IMR-90 (cell line): ENCODE data around the gene SLC29A3. TPM values are rescaled to one million over a fixed set of nuclear protein-coding genes. Genes with fewer than 3 reads are reported as not detected.

Experiments used
- ATAC-seq: fragments of 200-7000 bp; cut with Tn5 transposase; 2 replicates; pipeline ENCODE4 v1.9.1; 2020; ENCODE audit warnings: low read depth, mild to moderate bottlenecking, moderate library complexity
- BruUV-seq: library from RNA; stranded (reverse); fragments of 400-500 nt; replicated peaks from 2 replicates; lab custom pipeline; 2021; lab: Mats Ljungman, UMichigan
- CTCF ChIA-PET: fragments of 300-600 bp; formaldehyde crosslinking; extraction: SDS; loops from one replicate; lab custom pipeline; 2021; ENCODE audit warnings: antibody characterized with exemption; lab: Yijun Ruan, JAX
- POLR2A ChIA-PET: fragments of 300-600 bp; sonication (Branson Sonifier 250); formaldehyde crosslinking; loops from one replicate; lab custom pipeline; 2022; ENCODE audit warnings: antibody characterized with exemption; ENCODE audit not compliant: unreplicated experiment; lab: Charles Lee
- DNase-seq: peaks from one replicate; pipeline ENCODE4 v3.0.0; 2013
- H2AFZ ChIP-seq: replicated peaks from 2 replicates; pipeline ENCODE3; 2013; ENCODE audit warnings: low read length, mild to moderate bottlenecking; ENCODE audit not compliant: poor library complexity
- H2AK5ac ChIP-seq: 2 replicates; pipeline ENCODE4 v1.6.1; 2013; ENCODE audit warnings: low read depth, low read length, inconsistent platforms
- H2AK9ac ChIP-seq: replicated peaks from 2 replicates; pipeline ENCODE3; 2013; ENCODE audit warnings: mild to moderate bottlenecking, low read depth, low read length, moderate library complexity; ENCODE audit not compliant: poor library complexity
- H2BK120ac ChIP-seq: 2 replicates; pipeline ENCODE4 v1.6.1; 2013; ENCODE audit warnings: low read depth, low read length, inconsistent platforms
- H2BK15ac ChIP-seq: 3 replicates; pipeline ENCODE4 v1.6.1; 2013; ENCODE audit warnings: low read depth, low read length, inconsistent platforms
- H2BK20ac ChIP-seq: 2 replicates; pipeline ENCODE4 v1.6.1; 2013; ENCODE audit warnings: low read depth, mild to moderate bottlenecking, inconsistent platforms, low read length, moderate library complexity
- H2BK5ac ChIP-seq: 2 replicates; pipeline ENCODE4 v1.6.1; 2013; ENCODE audit warnings: mild to moderate bottlenecking, low read depth, low read length, inconsistent platforms; ENCODE audit not compliant: poor library complexity, severe bottlenecking
- H3K14ac ChIP-seq: replicated peaks from 2 replicates; pipeline ENCODE4 v1.6.1; 2013; ENCODE audit warnings: low read depth, low read length, inconsistent platforms
- H3K18ac ChIP-seq: 2 replicates; pipeline ENCODE4 v1.6.1; 2013; ENCODE audit warnings: low read depth, low read length, control low read depth
- H3K23ac ChIP-seq: 2 replicates; pipeline ENCODE4 v1.6.1; 2013; ENCODE audit warnings: low read depth, low read length, inconsistent platforms
- H3K27ac ChIP-seq: 2 replicates; pipeline ENCODE4 v1.5.1; 2013; ENCODE audit warnings: mild to moderate bottlenecking, control low read depth, low read length; ENCODE audit not compliant: insufficient read depth
- H3K27me3 ChIP-seq: 2 replicates; pipeline ENCODE4 v1.6.1; 2013; ENCODE audit warnings: low read length; ENCODE audit not compliant: control insufficient read depth, insufficient read depth
- H3K36me3 ChIP-seq: 2 replicates; pipeline ENCODE4 v1.6.1; 2013; ENCODE audit warnings: low read length, mixed read lengths; ENCODE audit not compliant: control insufficient read depth, insufficient read depth
- H3K4ac ChIP-seq: 2 replicates; pipeline ENCODE4 v1.6.1; 2013; ENCODE audit warnings: low read depth, low read length, inconsistent platforms
- H3K4me1 ChIP-seq: 2 replicates; pipeline ENCODE4 v1.6.1; 2013; ENCODE audit warnings: low read length, mixed read lengths; ENCODE audit not compliant: control insufficient read depth, insufficient read depth
- H3K4me2 ChIP-seq: 2 replicates; pipeline ENCODE4 v1.6.1; 2013; ENCODE audit warnings: low read depth, mild to moderate bottlenecking, control low read depth, low read length, moderate library complexity
- H3K4me3 ChIP-seq: 2 replicates; pipeline ENCODE4 v1.5.1; 2013; ENCODE audit warnings: low read depth, mild to moderate bottlenecking, control low read depth, low read length, moderate library complexity; ENCODE audit not compliant: insufficient read depth
- H3K56ac ChIP-seq: 2 replicates; pipeline ENCODE4 v1.6.1; 2013; ENCODE audit warnings: low read length, inconsistent platforms; ENCODE audit not compliant: insufficient read depth; ENCODE audit errors: extremely low read depth
- H3K79me1 ChIP-seq, 2 experiments: 2 replicates each; pipeline ENCODE4 v1.6.1; 2013; ENCODE audit warnings: low read length in 2 of 2, inconsistent platforms in 1 of 2, low read depth in 1 of 2
- H3K9ac ChIP-seq: 2 replicates; pipeline ENCODE4 v1.6.1; 2013; ENCODE audit warnings: low read depth, low read length, control low read depth
- H3K9me1 ChIP-seq: 2 replicates; pipeline ENCODE4 v1.6.1; 2013; ENCODE audit warnings: low read length, inconsistent platforms; ENCODE audit not compliant: insufficient read depth
- H3K9me3 ChIP-seq: 2 replicates; pipeline ENCODE4 v1.6.1; 2013; ENCODE audit warnings: low read length; ENCODE audit not compliant: control insufficient read depth, insufficient read depth
- H4K20me1 ChIP-seq: 2 replicates; pipeline ENCODE4 v1.6.1; 2013; ENCODE audit warnings: low read length, inconsistent platforms; ENCODE audit not compliant: insufficient read depth
- H4K5ac ChIP-seq: 2 replicates; pipeline ENCODE4 v1.6.1; 2013; ENCODE audit warnings: mild to moderate bottlenecking, low read depth, low read length, control low read depth
- H4K8ac ChIP-seq, 2 experiments: 2 replicates each; pipeline ENCODE4 v1.6.1; 2013; ENCODE audit warnings: low read depth in 2 of 2, low read length in 2 of 2, control low read depth in 1 of 2, inconsistent platforms in 1 of 2
- H4K91ac ChIP-seq: 2 replicates; pipeline ENCODE4 v1.6.1; 2013; ENCODE audit warnings: low read depth, low read length, inconsistent platforms; ENCODE audit not compliant: insufficient read depth
- CEBPB ChIP-seq: IDR thresholded peaks from 2 replicates; pipeline ENCODE4 v1.6.1; 2012; ENCODE audit warnings: low read depth, low read length, improper control_type of control experiment
- ELK1 ChIP-seq: fragments of 150-350 bp; IDR thresholded peaks from 2 replicates; pipeline ENCODE4 v1.6.1; 2016; ENCODE audit warnings: low read depth, mild to moderate bottlenecking, low read length, moderate library complexity, borderline replicate concordance
- FOS ChIP-seq: fragments of 150-350 bp; IDR thresholded peaks from 2 replicates; pipeline ENCODE4 v1.6.1; 2016; ENCODE audit warnings: low read depth, low read length
- MAFK ChIP-seq: IDR thresholded peaks from 2 replicates; pipeline ENCODE4 v1.6.1; 2012; ENCODE audit warnings: low read depth, low read length, improper control_type of control experiment
- NFE2L2 ChIP-seq: fragments of 150-350 bp; IDR thresholded peaks from 2 replicates; pipeline ENCODE4 v1.6.1; 2016; ENCODE audit warnings: low read depth, mild to moderate bottlenecking, low read length
- POLR2A ChIP-seq: IDR thresholded peaks from 2 replicates; pipeline ENCODE4 v1.6.1; 2012; ENCODE audit warnings: mild to moderate bottlenecking, low read depth, low read length
- RAD21 ChIP-seq: IDR thresholded peaks from 2 replicates; pipeline ENCODE4 v1.6.1; 2012; ENCODE audit warnings: low read length, improper control_type of control experiment
- RFX5 ChIP-seq: IDR thresholded peaks from 2 replicates; pipeline ENCODE4 v1.8.0; 2012; ENCODE audit warnings: low read depth, mild to moderate bottlenecking, low read length, moderate library complexity
- SMC3 ChIP-seq: fragments of 150-350 bp; IDR thresholded peaks from 2 replicates; pipeline ENCODE4 v1.6.1; 2016; ENCODE audit warnings: low read depth, mild to moderate bottlenecking, antibody characterized with exemption, low read length, moderate library complexity
- whole genome bisulfite sequencing, 2 experiments: methylation state at CpG; one replicate each; pipeline versions ENCODE4 v1.1.5 to v1.1.7; 2013; ENCODE audit warnings: missing lambda C conversion rate in 2 of 2; ENCODE audit not compliant: insufficient read length in 1 of 2; ENCODE audit errors: extremely low coverage in 2 of 2; 5-methylcytosine and 5-hydroxymethylcytosine counted together
- dilution Hi-C: fragments of 300-500 bp; cut with HindIII; formaldehyde crosslinking; loops from one replicate; pipeline ENCODE4 v1.14.3; 2018; ENCODE audit warnings: low sequenced_read_pairs; ENCODE audit not compliant: unreplicated experiment
- in situ Hi-C: fragments of 300-500 bp; cut with MboI; formaldehyde crosslinking; loops from 3 replicates; pipeline ENCODE4 v1.14.3; 2019; ENCODE audit warnings: low sequenced_read_pairs, inconsistent platforms, mixed read lengths
- intact Hi-C: fragments of 100-400 bp; cut with micrococcal nuclease; formaldehyde crosslinking; loops from 2 replicates; pipeline ENCODE4 v1.10.0; 2022
- polyA plus RNA-seq, 3 experiments: library from polyadenylated mRNA; depleted of rRNA; stranded (reverse); fragments of >200 nt; gene quantifications; 2 replicates each; pipeline ENCODE4 v1.2.3, GENCODE V29; 2012; ENCODE audit warnings: low replicate concordance in 1 of 3
- total RNA-seq: library from RNA; depleted of rRNA; stranded (reverse); fragments of >200 nt; gene quantifications from 2 replicates; pipeline ENCODE4 v1.2.3, GENCODE V29; 2012
- TF ChIP-seq, protein P1 (sequence below): conservative IDR thresholded peaks from 2 replicates; pipeline ENCODE4 v1.5.1; 2012; ENCODE audit warnings: mild to moderate bottlenecking, low read depth, low read length, improper control_type of control experiment

SLC29A3 gene
- total and polyA plus RNA-seq, 2 of the 4 experiments (the other 2 are of a cell fraction) = 0.72 to 3.0 TPM

DNA sequence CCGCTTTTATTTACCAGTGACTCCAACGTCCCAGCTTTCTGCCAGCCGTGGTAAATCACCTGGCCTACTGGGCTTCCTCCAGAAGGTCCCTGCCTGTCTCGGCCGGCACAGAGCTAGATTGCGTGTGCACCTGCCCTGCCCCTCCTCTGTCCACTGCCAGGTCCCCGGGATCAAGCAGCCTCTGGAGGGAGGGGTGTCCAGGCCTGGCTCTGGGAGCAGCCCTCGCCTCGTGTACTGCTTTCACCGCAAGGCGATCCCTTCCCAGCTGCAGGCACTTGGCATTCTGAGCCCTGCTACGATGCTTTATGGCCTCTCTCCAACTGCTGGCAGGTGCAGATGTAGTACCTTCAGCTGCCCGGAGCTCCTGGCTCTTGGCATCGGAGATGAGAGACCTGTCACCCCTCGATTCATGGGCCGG lies 7.4 kb downstream of the SLC29A3 start:
- no peak overlapping the region for H2AFZ ChIP-seq
- H3K27me3 ChIP-seq = no peaks in the 10 kb centered on the region
- H3K36me3 ChIP-seq = peaks cover 3% of the 10 kb centered on the region; the same call in 1 of the 2 replicates
- H3K14ac ChIP-seq = no peak overlapping the region
- H4K5ac ChIP-seq = no peak overlapping the region
- no peak overlapping the region for H2AK5ac ChIP-seq
- H3K9me3 ChIP-seq = no peaks in the 10 kb centered on the region
- H2BK20ac ChIP-seq = no peak overlapping the region
- TF ChIP-seq MAFK = no peak
- TF ChIP-seq, protein P1, sequence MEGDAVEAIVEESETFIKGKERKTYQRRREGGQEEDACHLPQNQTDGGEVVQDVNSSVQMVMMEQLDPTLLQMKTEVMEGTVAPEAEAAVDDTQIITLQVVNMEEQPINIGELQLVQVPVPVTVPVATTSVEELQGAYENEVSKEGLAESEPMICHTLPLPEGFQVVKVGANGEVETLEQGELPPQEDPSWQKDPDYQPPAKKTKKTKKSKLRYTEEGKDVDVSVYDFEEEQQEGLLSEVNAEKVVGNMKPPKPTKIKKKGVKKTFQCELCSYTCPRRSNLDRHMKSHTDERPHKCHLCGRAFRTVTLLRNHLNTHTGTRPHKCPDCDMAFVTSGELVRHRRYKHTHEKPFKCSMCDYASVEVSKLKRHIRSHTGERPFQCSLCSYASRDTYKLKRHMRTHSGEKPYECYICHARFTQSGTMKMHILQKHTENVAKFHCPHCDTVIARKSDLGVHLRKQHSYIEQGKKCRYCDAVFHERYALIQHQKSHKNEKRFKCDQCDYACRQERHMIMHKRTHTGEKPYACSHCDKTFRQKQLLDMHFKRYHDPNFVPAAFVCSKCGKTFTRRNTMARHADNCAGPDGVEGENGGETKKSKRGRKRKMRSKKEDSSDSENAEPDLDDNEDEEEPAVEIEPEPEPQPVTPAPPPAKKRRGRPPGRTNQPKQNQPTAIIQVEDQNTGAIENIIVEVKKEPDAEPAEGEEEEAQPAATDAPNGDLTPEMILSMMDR = no peak
- no peak for TF ChIP-seq RAD21
- no peak for TF ChIP-seq POLR2A
- TF ChIP-seq RFX5 = no peak
- no peak for TF ChIP-seq FOS
- TF ChIP-seq SMC3 = no peak
- no peak for TF ChIP-seq NFE2L2
- no peak for TF ChIP-seq CEBPB
- TF ChIP-seq ELK1 = no peak
- ChIA-PET CTCF (interaction anchor here (1.1 kb wide), 1 partner anchor 370 kb away, joined by 5 read pairs; no protein-coding TSS in a partner anchor), POLR2A (no interaction called here)
- DNase-seq (no peak), ATAC-seq (no peak)
- H2BK15ac ChIP-seq = no peak overlapping the region
- no peak overlapping the region for H3K4me2 ChIP-seq
- H2AK9ac ChIP-seq = no peak overlapping the region
- H2BK5ac ChIP-seq = no peak overlapping the region
- no peak overlapping the region for H3K4me3 ChIP-seq
- no peak overlapping the region for H3K9ac ChIP-seq
- in situ Hi-C loops = no loop called here
- no peak overlapping the region for H3K56ac ChIP-seq
- no peak overlapping the region for H4K91ac ChIP-seq
- no peak overlapping the region for H3K23ac ChIP-seq
- BruUV-seq = no TSS peak
- no peak overlapping the region for H3K18ac ChIP-seq
- H2BK120ac ChIP-seq = no peak overlapping the region
- H3K4ac ChIP-seq = no peak overlapping the region
- no peak overlapping the region for H3K27ac ChIP-seq
- no peaks in the 10 kb centered on the region for H4K20me1 ChIP-seq
- WGBS, 2 experiments = 78% methylated on average over 7 of the region's 16 CpGs; no CpG with 5 or more reads in 1 of the 2 experiments
- no peaks in the 10 kb centered on the region for H3K4me1 ChIP-seq
- no peaks in the 10 kb centered on the region for H3K79me1 ChIP-seq
- dilution Hi-C loops = no loop called here
- H3K9me1 ChIP-seq = no peaks in the 10 kb centered on the region
- intact Hi-C loops = no loop called here
- no peak overlapping the region for H4K8ac ChIP-seq
